ENCODE measurements around the gene LYSMD1.
"Not testable (repeated sequence)": the region's sequence is repeated elsewhere in the genome, so short reads cannot be mapped to it uniquely, and the experiment has no call there.

The LYSMD1 gene

DNA sequence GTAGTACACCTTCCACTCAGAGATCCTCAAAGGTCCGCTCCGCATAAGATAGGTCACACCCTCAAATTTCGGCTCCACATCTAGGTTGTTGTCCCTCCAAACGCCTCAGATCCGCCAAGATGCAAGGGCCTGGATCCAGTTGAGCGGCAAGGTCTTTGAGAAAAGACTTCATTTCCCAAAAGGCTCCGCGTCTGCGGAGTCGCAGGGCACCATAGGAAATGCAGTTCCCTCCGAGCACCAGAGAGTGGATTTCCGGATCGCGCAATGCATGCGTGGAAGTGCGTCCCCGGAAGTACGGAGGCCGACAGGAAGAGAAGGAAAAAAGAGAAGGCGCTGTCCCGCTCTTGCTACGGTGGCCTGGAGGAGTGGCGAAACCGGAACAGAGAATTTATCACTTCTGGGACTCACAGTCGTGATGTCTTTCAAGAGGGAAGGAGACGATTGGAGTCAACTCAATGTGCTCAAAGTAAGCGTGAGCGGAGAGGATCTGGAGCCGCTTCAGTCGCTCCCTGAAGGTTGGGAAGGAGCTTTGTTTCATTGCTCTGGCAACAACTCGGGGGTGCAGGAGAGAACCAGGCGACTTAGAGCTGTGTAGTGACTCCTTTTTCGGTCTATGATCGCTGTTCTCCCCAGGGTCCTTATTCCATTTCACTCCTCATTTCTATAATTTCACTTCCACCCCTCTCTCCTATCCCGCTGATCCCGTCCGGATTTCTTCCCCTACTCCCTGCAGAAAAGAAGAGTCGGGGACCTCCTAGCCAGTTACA, at the start of gene LYSMD1, which contains the start of gene SCNM1:
Gene LYSMD1, minus strand, starts transcription at position 165 of the 767 bp plus-strand sequence. CDS start 644 bp downstream, outside the sequence.
Gene SCNM1, plus strand, starts transcription at position 407 of the 767 bp plus-strand sequence. Its CDS starts 9 bp downstream, at position 416.
- Histone ChIP-seq H3K4me3 (ENCODE audit: low read depth, low read length) (peak within 1 kb of the TSS; percentile 95), H3K27me3 (ENCODE audit: control insufficient read depth, insufficient read depth, low read length) (no peaks in the 10 kb centered on the region), H3K4me1 (ENCODE audit: control insufficient read depth, insufficient read depth, low read length) (peaks cover 7% of the 10 kb centered on the region), H3K36me3 (ENCODE audit: control insufficient read depth, insufficient read depth, low read length) (peaks cover 33% of the 10 kb centered on the region), H3K9me3 (ENCODE audit: control insufficient read depth, insufficient read depth, low read depth, low read length) (no peaks in the 10 kb centered on the region), H3K27ac (ENCODE audit: low read depth, low read length) (peak within 1 kb of the TSS; percentile 35; the same call in 1 of the 2 replicates), H3K9ac (ENCODE audit: low read length) (peak within 1 kb of the TSS; percentile 89)

DNA sequence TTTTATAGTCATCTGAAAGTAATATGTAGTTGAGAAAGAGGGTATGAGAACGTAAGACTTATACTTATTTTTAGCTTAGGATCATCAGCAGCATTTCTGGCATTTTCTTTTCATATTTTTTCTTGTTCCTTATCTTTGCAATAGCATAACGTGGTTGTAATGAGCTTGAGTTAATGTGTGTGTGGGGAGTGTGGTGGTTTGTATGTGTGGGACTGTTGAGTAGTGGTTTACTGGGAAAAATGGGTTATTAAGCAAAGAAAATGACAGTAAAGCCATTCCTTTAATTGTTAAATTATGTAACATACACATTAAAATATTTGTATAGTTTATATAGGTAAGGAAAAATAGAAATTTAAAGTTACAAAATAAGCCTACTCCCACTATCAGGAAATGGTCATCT, 47.9 kb upstream of the LYSMD1 start:
- Histone ChIP-seq H3K36me3 (ENCODE audit: control insufficient read depth, insufficient read depth, low read length) (peaks cover 44% of the 10 kb centered on the region), H3K27ac (ENCODE audit: low read depth, low read length) (no peak overlapping the region), H3K9me3 (ENCODE audit: control insufficient read depth, insufficient read depth, low read depth, low read length) (no peaks in the 10 kb centered on the region), H3K4me1 (ENCODE audit: control insufficient read depth, insufficient read depth, low read length) (no peaks in the 10 kb centered on the region), H3K9ac (ENCODE audit: low read length) (no peak overlapping the region), H3K27me3 (ENCODE audit: control insufficient read depth, insufficient read depth, low read length) (no peaks in the 10 kb centered on the region), H3K4me3 (ENCODE audit: low read depth, low read length) (no peak overlapping the region)

DNA sequence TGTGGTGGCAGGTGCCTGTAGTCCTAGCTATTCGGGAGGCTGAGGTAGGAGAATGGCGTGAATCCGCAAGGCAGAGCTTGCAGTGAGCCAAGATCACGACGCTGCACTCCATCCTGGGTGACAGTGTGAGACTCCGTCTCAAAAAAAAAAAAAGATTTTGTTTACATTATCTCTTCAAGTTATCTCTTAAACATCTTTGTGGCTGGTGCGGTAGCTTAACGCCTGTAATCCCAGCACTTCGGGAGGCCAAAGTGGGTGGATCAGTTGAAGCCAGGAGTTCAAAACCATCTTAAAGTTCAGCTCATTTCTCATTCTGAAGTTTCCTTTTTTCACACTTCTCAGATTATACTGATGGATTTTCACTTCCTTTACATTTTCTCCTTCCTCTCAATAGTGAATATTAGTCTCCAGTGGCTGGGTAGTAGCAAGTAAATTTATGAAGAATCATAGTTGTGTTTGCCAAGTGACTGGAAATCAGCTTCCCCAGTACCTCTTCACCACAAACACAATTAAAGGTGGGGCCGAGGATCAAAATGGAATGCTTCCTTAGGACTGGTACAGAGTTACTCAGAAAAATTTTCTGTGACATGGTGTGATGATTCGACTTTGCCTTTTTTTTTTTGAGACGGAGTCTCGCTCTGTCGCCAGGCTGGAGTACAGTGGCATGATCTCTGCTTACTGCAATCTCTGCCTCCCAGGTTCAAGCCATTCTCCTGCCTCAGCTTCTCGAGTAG, 46.4 kb upstream of the LYSMD1 start:
- Histone ChIP-seq H3K27me3 (ENCODE audit: control insufficient read depth, insufficient read depth, low read length) (no peaks in the 10 kb centered on the region), H3K36me3 (ENCODE audit: control insufficient read depth, insufficient read depth, low read length) (peaks cover 51% of the 10 kb centered on the region), H3K27ac (ENCODE audit: low read depth, low read length) (no peak overlapping the region), H3K4me1 (ENCODE audit: control insufficient read depth, insufficient read depth, low read length) (no peaks in the 10 kb centered on the region), H3K9ac (ENCODE audit: low read length) (no peak overlapping the region), H3K4me3 (ENCODE audit: low read depth, low read length) (no peak overlapping the region), H3K9me3 (ENCODE audit: control insufficient read depth, insufficient read depth, low read depth, low read length) (no peaks in the 10 kb centered on the region)

DNA sequence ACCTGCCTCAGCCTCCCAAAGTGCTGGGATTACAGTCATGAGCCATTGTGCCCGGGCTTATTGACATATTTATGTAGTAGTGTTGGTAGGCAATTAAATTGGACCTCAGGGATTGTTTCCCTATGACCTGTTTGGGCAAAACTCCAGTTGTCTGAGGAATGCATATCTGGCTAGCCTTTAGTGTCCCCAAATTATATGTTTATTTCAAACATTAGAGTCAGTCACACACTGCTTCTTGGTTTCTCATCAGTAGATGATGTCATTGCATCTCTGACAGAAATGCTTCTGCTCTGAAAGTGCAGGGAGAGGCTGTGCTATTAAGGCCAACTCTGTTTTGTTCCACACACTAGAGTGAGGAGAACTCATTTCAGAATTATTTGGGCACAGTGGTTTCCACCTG, 45.1 kb upstream of the LYSMD1 start:
- Histone ChIP-seq H3K4me3 (ENCODE audit: low read depth, low read length) (no peak overlapping the region), H3K9ac (ENCODE audit: low read length) (no peak overlapping the region), H3K27ac (ENCODE audit: low read depth, low read length) (no peak overlapping the region), H3K4me1 (ENCODE audit: control insufficient read depth, insufficient read depth, low read length) (no peaks in the 10 kb centered on the region), H3K36me3 (ENCODE audit: control insufficient read depth, insufficient read depth, low read length) (peaks cover 62% of the 10 kb centered on the region), H3K9me3 (ENCODE audit: control insufficient read depth, insufficient read depth, low read depth, low read length) (no peaks in the 10 kb centered on the region), H3K27me3 (ENCODE audit: control insufficient read depth, insufficient read depth, low read length) (no peaks in the 10 kb centered on the region)

DNA sequence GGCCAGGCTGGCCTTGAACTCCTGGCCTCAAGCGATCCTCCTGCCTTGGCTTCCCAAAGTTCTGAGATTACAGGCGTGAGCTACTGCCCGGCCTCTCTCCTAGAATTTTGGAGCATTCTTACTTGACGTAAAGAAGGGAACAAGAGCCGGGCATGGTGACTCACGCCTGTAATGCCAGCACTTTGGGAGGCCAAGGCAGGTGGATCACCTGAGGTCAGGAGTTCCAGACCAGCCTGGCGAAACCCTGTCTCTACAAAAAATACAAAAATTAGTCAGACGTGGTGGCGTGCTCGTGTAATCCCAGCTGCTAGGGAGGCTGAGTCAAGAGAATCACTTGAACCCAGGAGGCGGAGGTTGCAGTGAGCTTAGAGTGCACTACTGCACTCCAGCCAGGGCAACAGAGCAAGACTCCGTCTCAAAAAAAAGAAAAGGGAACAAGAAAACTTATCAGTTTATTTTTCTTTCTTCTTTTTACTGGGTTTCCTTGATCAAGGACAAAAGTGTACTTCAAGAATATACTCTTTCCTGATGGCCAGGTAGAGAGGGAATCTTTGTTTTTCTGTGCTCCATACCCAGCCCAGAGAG, 39.8 kb upstream of the LYSMD1 start:
- H3K27ac ChIP-seq (ENCODE audit: low read depth, low read length); H3K9me3 ChIP-seq (ENCODE audit: control insufficient read depth, insufficient read depth, low read depth, low read length); H3K9ac ChIP-seq (ENCODE audit: low read length); H3K4me1 ChIP-seq (ENCODE audit: control insufficient read depth, insufficient read depth, low read length); H3K27me3 ChIP-seq (ENCODE audit: control insufficient read depth, insufficient read depth, low read length); H3K4me3 ChIP-seq (ENCODE audit: low read depth, low read length): not testable (repeated sequence)
- H3K36me3 ChIP-seq (ENCODE audit: control insufficient read depth, insufficient read depth, low read length) = peaks cover 62% of the 10 kb centered on the region

DNA sequence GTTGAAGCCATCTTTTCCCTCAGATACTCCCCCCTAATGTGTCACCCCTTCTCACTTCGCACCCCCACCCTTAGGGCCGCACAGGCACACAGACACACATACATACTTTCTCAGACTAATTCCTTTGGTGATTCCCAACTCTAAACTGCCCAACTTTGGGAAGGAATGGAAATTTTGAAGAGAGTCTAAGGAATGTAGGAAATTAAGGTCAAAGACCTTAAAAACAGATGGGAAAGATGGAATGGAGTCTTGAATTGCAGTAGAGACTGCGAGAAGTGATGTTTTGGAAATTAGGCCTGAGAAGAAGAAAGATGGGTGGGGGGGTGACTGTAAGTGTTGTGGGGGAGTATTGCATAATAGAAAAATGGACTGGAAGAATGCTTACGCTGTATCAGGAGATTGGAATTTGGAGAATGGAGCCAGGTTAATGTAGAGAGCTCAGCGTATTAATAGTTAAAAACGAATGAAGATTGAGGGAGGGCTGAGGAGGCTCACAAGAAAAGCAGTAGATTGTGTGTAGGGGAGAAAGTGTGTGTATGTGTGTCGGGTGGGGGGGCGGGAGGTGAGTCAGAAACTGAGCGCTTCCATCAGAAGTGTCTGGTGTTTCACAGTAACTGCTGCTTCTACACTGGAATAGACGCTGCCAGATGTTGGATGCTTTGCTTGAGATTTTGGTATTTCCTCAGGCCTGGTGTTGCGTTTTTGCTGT, 34.3 kb upstream of the LYSMD1 start:
- Histone ChIP-seq H3K4me3 (ENCODE audit: low read depth, low read length) (peak overlapping the region; percentile 97), H3K27ac (ENCODE audit: low read depth, low read length) (no peak overlapping the region), H3K36me3 (ENCODE audit: control insufficient read depth, insufficient read depth, low read length) (peaks cover 26% of the 10 kb centered on the region), H3K4me1 (ENCODE audit: control insufficient read depth, insufficient read depth, low read length) (peaks cover 7% of the 10 kb centered on the region), H3K27me3 (ENCODE audit: control insufficient read depth, insufficient read depth, low read length) (no peaks in the 10 kb centered on the region), H3K9ac (ENCODE audit: low read length) (peak overlapping the region; percentile 90), H3K9me3 (ENCODE audit: control insufficient read depth, insufficient read depth, low read depth, low read length) (no peaks in the 10 kb centered on the region)

GRCh38 chr1:151198254-151199127, 32.8 kb upstream of the LYSMD1 start, which contains the start of gene PIP5K1A:
Gene PIP5K1A, plus strand, starts transcription at chr1:151198552. Its CDS starts 445 bp downstream, at chr1:151198997.
- no peaks in the 10 kb centered on the region for H3K27me3 ChIP-seq (ENCODE audit: control insufficient read depth, insufficient read depth, low read length)
- peaks cover 7% of the 10 kb centered on the region for H3K4me1 ChIP-seq (ENCODE audit: control insufficient read depth, insufficient read depth, low read length)
- peak within 1 kb of the TSS; percentile 90 for H3K9ac ChIP-seq (ENCODE audit: low read length)
- peaks cover 20% of the 10 kb centered on the region for H3K36me3 ChIP-seq (ENCODE audit: control insufficient read depth, insufficient read depth, low read length)
- peak within 1 kb of the TSS; percentile 87; the same call in 1 of the 2 replicates for H3K27ac ChIP-seq (ENCODE audit: low read depth, low read length)
- H3K9me3 ChIP-seq (ENCODE audit: control insufficient read depth, insufficient read depth, low read depth, low read length) = no peaks in the 10 kb centered on the region
- peak within 1 kb of the TSS; percentile 97 for H3K4me3 ChIP-seq (ENCODE audit: low read depth, low read length)

DNA sequence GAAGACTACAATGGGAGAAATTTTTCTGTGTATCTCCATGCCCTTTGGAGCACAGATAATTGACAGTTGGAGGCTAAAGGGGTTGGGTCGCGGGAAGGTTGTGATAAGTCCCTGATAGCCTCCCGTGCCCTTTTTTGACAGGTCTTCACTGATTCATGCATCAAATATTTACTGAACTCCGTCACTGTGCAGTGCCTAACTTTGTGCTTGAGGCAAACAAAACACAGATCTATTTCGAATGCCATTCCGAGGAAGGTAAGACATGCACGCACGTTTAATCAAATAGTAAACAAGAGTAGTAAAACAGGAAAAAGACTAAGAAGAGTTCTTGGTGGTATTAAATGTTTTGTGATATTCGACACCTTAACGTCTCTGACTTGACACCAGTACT, 32.2 kb upstream of the LYSMD1 start:
- Histone ChIP-seq H3K27me3 (ENCODE audit: control insufficient read depth, insufficient read depth, low read length) (no peaks in the 10 kb centered on the region), H3K36me3 (ENCODE audit: control insufficient read depth, insufficient read depth, low read length) (peaks cover 15% of the 10 kb centered on the region), H3K9ac (ENCODE audit: low read length) (peak overlapping the region; percentile 90), H3K4me3 (ENCODE audit: low read depth, low read length) (peak overlapping the region; percentile 97), H3K9me3 (ENCODE audit: control insufficient read depth, insufficient read depth, low read depth, low read length) (no peaks in the 10 kb centered on the region), H3K27ac (ENCODE audit: low read depth, low read length) (peak overlapping the region; percentile 87; the same call in 1 of the 2 replicates), H3K4me1 (ENCODE audit: control insufficient read depth, insufficient read depth, low read length) (peaks cover 7% of the 10 kb centered on the region)

GRCh38 chr1:151196292-151196800, 30.6 kb upstream of the LYSMD1 start:
- no peak overlapping the region for H3K27ac ChIP-seq (ENCODE audit: low read depth, low read length)

More at GRCh38 chr1:151196292-151196800, 30.6 kb upstream of the LYSMD1 start:
- Histone ChIP-seq H3K4me1 (ENCODE audit: control insufficient read depth, insufficient read depth, low read length) (peaks cover 7% of the 10 kb centered on the region), H3K27me3 (ENCODE audit: control insufficient read depth, insufficient read depth, low read length) (no peaks in the 10 kb centered on the region), H3K9ac (ENCODE audit: low read length) (no peak overlapping the region), H3K9me3 (ENCODE audit: control insufficient read depth, insufficient read depth, low read depth, low read length) (no peaks in the 10 kb centered on the region), H3K4me3 (ENCODE audit: low read depth, low read length) (no peak overlapping the region), H3K36me3 (ENCODE audit: control insufficient read depth, insufficient read depth, low read length) (0 out of 2 replicates have a peak, but pooled peaks cover 2% of the 10 kb centered on the region)
